Aorta (tissue), 5 donors: ENCODE results near the gene SBK1. TPM values are rescaled to one million over a fixed set of nuclear protein-coding genes. Genes with fewer than 3 reads are reported as not detected.
"Not testable (repeated sequence)": the region's sequence is repeated elsewhere in the genome, so short reads cannot be mapped to it uniquely, and the experiment has no call there.

Source experiments
- ATAC-seq: fragments of 200-7000 bp; cut with Tn5 transposase; one replicate; pipeline ENCODE4 v1.9.1; 2022; ENCODE audit warnings: moderate library complexity; ENCODE audit not compliant: low FRiP score
- DNase-seq, 2 donors: peaks; one replicate each; pipeline ENCODE4 v3.0.0-alpha.2; 2020
- H3K27ac ChIP-seq, 2 donors: one replicate each; pipeline ENCODE4 v1.5.1; 2013; ENCODE audit warnings: low read length in 2 of 2, mild to moderate bottlenecking in 2 of 2, moderate library complexity in 2 of 2, control low read depth in 1 of 2, inconsistent platforms in 1 of 2, low read depth in 1 of 2
- H3K27me3 ChIP-seq, 2 donors: one replicate each; pipeline ENCODE4 v1.6.1; 2013; ENCODE audit warnings: control low read depth in 1 of 2, low read length in 1 of 2, mild to moderate bottlenecking in 1 of 2, moderate library complexity in 1 of 2; ENCODE audit not compliant: insufficient read depth in 2 of 2, control insufficient read depth in 1 of 2
- H3K36me3 ChIP-seq, 2 donors: one replicate each; pipeline ENCODE4 v1.6.1; 2013; ENCODE audit warnings: control low read depth in 1 of 2, low read length in 1 of 2, mild to moderate bottlenecking in 1 of 2; ENCODE audit not compliant: insufficient read depth in 2 of 2, control insufficient read depth in 1 of 2
- H3K4me1 ChIP-seq, 2 donors: one replicate each; pipeline ENCODE4 v1.6.1; 2013; ENCODE audit warnings: low read length in 2 of 2, control low read depth in 1 of 2, mild to moderate bottlenecking in 1 of 2, moderate library complexity in 1 of 2; ENCODE audit not compliant: insufficient read depth in 2 of 2, control insufficient read depth in 1 of 2
- H3K4me3 ChIP-seq, 2 donors: one replicate each; pipeline ENCODE4 v1.5.1; 2013; ENCODE audit warnings: low read length in 2 of 2, control low read depth in 1 of 2, mild to moderate bottlenecking in 1 of 2
- H3K9me3 ChIP-seq: one replicate; pipeline ENCODE4 v1.6.1; 2013; ENCODE audit warnings: mild to moderate bottlenecking, low read length; ENCODE audit not compliant: control insufficient read depth
- WGBS, 2 donors: extraction: QIAGEN DNeasy Blood & Tissue Kit; methylation state at CpG; one replicate each; pipeline ENCODE4 v1.1.7; 2013; 5-methylcytosine and 5-hydroxymethylcytosine counted together
- intact Hi-C, 2 donors: fragments of 100-400 bp; cut with DNase I; formaldehyde crosslinking; loops; one replicate each; pipeline versions ENCODE4 v1.14.2 to v1.15.0; 2022
- polyA plus RNA-seq, 2 donors: library from polyadenylated mRNA; stranded (reverse); fragments of 200-250 nt; gene quantifications; one replicate each; pipeline ENCODE4 v1.2.3, GENCODE V29; 2013
- total RNA-seq, 2 donors: library from RNA; stranded (reverse); fragmentation: NEBNext Ultra II Directional; extraction: Animal tissue kit (Norgen Biotek cat#: 25700); gene quantifications; one replicate each; pipeline ENCODE4 v1.2.1, GENCODE V29; 2021
- donor health status: healthy with polysubstance abuse.
- donor health status: Bipolar disorder and iron deficiency.
- donor health status: DM: no; HTN: no; CAD: no.
- donor health status: DM: no; HTN: no; CAD: no.
- donor health status: DM: yes; HTN: yes; CAD: no.

The SBK1 gene
- total and polyA plus RNA-seq, 4 donors: 0.03 to 0.33 (median 0.16) TPM; not detected in 1

- Histone ChIP-seq H3K4me1 (no peaks in the 10 kb centered on the region), H3K4me3 (no peak overlapping the region), H3K27ac (no peak overlapping the region), H3K9me3 (no peaks in the 10 kb centered on the region), H3K27me3 (no peaks in the 10 kb centered on the region), H3K36me3 (no peaks in the 10 kb centered on the region)
- intact Hi-C loops: no loop called here
- 55 to 59% methylated on average over 12 of the region's 12 CpGs for WGBS, 2 donors
- DNase-seq (peak in 1 of 2 donors; percentile 73), ATAC-seq (no peak)
Observed at GRCh38 chr16:28326881-28327610, 34.7 kb downstream of the SBK1 start.

GRCh38 chr16:28330232-28330631 lies 37.9 kb downstream of the SBK1 start:
- H3K9me3 ChIP-seq, H3K36me3 ChIP-seq, intact Hi-C loops, H3K27ac ChIP-seq, H3K4me3 ChIP-seq, H3K4me1 ChIP-seq, DNase-seq, ATAC-seq, H3K27me3 ChIP-seq: not testable (repeated sequence)
- WGBS, 2 donors: 28 to 34% methylated on average over 6 to 9 of the region's 9 CpGs

GRCh38 chr16:28330981-28331380 lies 38.7 kb downstream of the SBK1 start:
- H3K4me1 ChIP-seq, intact Hi-C loops, H3K9me3 ChIP-seq, H3K4me3 ChIP-seq, DNase-seq, ATAC-seq, H3K27me3 ChIP-seq, H3K36me3 ChIP-seq, H3K27ac ChIP-seq: not testable (repeated sequence)
- WGBS, 2 donors: 73 to 79% methylated on average over 2 of the region's 2 CpGs

DNA sequence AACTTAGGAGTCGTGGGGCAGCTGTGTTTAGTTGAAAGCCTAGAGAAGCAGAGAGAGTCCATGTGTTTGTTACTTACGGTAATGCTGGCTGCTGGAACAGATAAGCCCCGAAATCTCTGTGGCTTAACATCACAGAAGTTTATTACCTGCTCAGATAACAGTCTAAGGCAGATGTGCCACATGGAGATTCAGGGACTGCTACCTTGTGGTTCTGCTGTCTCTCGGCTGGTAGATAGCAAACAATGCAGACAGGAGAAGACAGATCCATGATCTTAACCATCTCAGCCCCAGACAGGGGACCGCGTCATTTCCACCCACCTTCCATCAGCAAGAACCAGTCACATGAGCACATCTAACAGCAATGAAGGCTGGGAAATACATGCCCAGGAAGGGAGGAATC lies 40.3 kb downstream of the SBK1 start:
- H3K36me3 ChIP-seq, H3K27me3 ChIP-seq, H3K4me3 ChIP-seq, H3K27ac ChIP-seq, H3K4me1 ChIP-seq, intact Hi-C loops, H3K9me3 ChIP-seq, ATAC-seq, DNase-seq: not testable (repeated sequence)
- 61 to 77% methylated on average over 4 to 6 of the region's 6 CpGs for WGBS, 2 donors

DNA sequence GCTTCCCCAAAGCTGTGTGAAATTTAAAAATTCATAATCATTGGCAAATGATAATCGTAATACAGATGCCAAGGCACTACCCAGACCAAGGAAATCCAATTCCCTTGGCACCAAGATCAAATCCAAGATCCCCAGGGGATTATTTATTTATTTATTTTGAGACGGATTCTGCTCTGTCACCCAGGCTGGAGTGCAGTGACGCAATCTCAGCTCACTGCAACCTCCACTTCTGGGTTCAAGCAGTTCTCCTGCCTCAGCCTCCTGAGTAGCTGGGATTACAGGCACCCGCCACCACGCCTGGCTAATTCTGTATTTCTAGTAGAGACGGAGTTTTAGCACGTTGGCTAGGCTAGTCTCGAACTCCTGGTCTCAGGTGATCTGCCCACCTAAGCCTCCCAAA lies 43.4 kb downstream of the SBK1 start:
- H3K4me1 ChIP-seq, intact Hi-C loops, H3K36me3 ChIP-seq, ATAC-seq, H3K4me3 ChIP-seq, DNase-seq, H3K9me3 ChIP-seq, H3K27ac ChIP-seq, H3K27me3 ChIP-seq: not testable (repeated sequence)
- WGBS, 2 donors: 84 to 86% methylated on average over 8 of the region's 8 CpGs

DNA sequence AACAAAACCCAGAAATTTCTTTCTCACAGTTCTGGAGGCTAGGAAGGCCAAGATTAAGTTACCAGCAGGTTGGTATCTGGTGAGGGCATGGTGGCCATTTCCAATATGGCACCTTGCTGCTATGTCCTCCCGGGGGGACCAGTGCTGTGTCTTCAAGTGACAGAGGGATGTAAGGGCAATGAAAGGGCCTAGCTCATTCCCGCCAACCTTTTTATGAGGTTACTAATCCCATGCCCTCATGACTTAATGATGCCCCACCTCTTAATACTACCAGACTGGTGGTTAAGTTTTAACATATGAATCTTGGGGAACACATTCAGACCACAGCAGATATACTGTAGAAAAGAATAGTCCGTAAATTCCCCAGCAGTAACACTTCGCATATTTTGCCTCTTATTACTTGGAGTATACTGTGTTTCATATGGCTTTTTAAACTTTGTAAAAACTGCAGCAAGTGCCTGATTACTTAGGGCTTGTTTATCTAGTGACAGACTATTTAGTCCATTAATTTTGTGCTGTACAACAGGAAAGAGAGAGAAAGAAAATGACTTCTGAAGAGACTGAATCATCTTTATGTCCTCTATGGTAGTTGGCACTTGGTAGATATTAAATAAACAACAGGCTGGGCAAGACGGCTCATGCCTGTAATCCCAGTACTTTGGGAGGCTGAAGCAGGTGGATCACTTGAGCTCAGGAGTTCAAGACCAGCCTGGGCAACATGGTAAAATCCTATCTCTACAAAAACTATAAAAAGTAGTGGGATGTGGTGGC lies 44.8 kb downstream of the SBK1 start:
- H3K4me1 ChIP-seq, intact Hi-C loops, H3K9me3 ChIP-seq, H3K27ac ChIP-seq, H3K4me3 ChIP-seq, DNase-seq, H3K36me3 ChIP-seq, ATAC-seq, H3K27me3 ChIP-seq: not testable (repeated sequence)
- WGBS, 2 donors: 73 to 74% methylated on average over 5 of the region's 5 CpGs

- ATAC-seq, intact Hi-C loops: not testable (repeated sequence)
- 86 to 88% methylated on average over 5 of the region's 6 CpGs for WGBS, 2 donors
Observed at GRCh38 chr16:28338230-28338629, 45.9 kb downstream of the SBK1 start.

GRCh38 chr16:28362600-28362999 lies 70.3 kb downstream of the SBK1 start:
- intact Hi-C loops, H3K9me3 ChIP-seq, ATAC-seq, H3K4me1 ChIP-seq, H3K4me3 ChIP-seq, H3K27me3 ChIP-seq, H3K27ac ChIP-seq, H3K36me3 ChIP-seq: not testable (repeated sequence)
- peak in 1 of 2 donors; percentile 35 for DNase-seq
- WGBS, 2 donors: 96 to 100% methylated on average over 2 of the region's 5 CpGs

More at GRCh38 chr16:28338230-28338629, 45.9 kb downstream of the SBK1 start:
- H3K4me1 ChIP-seq, H3K4me3 ChIP-seq, DNase-seq, H3K36me3 ChIP-seq, H3K27me3 ChIP-seq, H3K9me3 ChIP-seq, H3K27ac ChIP-seq: not testable (repeated sequence)

- DNase-seq, H3K4me1 ChIP-seq, H3K27me3 ChIP-seq, H3K36me3 ChIP-seq, H3K9me3 ChIP-seq, H3K27ac ChIP-seq, intact Hi-C loops, H3K4me3 ChIP-seq, ATAC-seq: not testable (repeated sequence)
- WGBS, 2 donors: no CpG with 5 or more reads among the region's 5 CpGs
Observed at GRCh38 chr16:28363408-28363807, 71.1 kb downstream of the SBK1 start, which contains the start of gene NPIPB6. NPIPB6 (minus strand) TSS chr16:28363508; CDS start chr16:28362822, 686 bp downstream.
